NCI-H1436 treated with DMSO at 0.1 percent for 48 hours (cell line): ENCODE measurements around the gene TSPOAP1.
"Not testable (repeated sequence)": the region's sequence is repeated elsewhere in the genome, so short reads cannot be mapped to it uniquely, and the experiment has no call there.

Source experiments
- DNase-seq: peaks from one replicate; lab custom pipeline; 2025; lab: John Stamatoyannopoulos, UW

TSPOAP1 gene

DNA sequence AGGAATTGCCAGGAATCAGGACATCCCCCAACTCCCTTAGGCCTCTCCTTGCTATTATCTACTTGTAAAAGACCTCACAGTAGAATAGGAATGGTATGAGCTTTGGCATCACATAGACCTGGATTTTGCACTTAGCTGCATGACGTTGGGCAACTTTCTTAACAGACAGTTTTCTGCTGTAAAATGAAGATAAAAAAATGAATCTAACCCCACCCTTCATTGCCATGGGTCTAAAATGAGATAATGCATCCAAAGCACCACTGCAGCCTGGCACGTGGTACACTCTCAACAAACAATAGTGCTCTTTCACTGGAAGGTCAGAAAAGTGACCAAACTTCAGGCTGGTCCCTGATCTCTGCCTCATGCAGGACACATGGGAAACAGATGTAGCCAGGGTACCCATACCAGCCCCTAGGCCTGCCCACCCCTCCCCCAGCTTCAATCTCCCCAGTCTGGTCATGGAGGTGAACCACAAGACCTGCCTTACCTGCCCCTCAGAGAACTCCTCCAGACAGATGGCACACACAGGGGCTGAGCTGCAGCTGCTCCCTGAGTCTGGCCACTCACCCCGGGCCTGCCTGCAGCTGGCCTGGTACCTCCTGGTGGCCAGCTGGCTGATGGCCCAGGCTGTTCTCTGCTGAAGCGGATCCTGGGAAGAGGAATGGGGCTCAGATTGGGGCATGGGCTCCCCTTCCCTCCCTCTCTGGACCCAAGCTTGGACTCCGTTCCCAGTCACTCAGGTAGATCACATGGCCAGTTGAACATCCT lies 31.9 kb upstream of the TSPOAP1 start:
- no peak for DNase-seq

DNA sequence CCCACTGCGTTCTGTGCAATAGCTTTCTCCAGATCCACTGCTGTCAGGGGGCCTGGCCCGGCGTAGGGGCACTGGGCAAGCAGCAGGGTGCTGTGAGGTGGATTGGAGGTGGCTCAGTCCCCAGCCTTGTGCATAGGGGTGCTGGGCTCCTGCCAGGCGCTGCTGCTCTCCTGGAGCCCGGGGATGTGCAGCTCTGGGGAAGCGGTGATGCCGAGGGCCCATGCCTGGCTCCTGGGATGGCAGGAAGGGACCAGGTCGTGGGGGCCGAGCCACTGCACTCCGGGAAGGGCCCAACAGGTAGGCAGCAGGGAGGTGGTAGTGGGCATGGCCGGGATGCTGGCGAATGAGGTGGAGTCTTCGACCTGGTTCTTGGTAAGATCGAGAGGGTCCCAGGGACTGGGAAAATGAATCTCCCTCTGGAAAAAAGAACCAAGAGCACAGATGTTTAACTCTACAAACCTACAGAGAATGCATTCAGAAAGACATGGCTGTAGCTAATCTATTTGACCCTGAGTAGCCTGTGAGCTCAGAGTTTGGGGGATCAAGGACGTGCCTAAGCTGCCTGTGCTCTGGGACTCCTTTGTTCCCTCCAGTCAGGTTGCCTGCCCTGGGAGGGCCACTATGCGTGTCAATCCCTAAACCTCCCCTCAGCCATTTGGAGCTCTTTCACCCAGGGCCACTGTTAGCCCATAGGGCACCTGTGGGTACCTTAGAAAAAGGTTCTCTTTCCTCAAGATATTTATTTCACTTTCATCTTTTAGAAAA lies 30.0 kb upstream of the TSPOAP1 start:
- DNase-seq = no peak

GRCh38 chr17:58357312-58358297 lies 29.0 kb upstream of the TSPOAP1 start:
- DNase-seq = no peak

GRCh38 chr17:58356231-58356630 lies 27.6 kb upstream of the TSPOAP1 start:
- no peak for DNase-seq

DNA sequence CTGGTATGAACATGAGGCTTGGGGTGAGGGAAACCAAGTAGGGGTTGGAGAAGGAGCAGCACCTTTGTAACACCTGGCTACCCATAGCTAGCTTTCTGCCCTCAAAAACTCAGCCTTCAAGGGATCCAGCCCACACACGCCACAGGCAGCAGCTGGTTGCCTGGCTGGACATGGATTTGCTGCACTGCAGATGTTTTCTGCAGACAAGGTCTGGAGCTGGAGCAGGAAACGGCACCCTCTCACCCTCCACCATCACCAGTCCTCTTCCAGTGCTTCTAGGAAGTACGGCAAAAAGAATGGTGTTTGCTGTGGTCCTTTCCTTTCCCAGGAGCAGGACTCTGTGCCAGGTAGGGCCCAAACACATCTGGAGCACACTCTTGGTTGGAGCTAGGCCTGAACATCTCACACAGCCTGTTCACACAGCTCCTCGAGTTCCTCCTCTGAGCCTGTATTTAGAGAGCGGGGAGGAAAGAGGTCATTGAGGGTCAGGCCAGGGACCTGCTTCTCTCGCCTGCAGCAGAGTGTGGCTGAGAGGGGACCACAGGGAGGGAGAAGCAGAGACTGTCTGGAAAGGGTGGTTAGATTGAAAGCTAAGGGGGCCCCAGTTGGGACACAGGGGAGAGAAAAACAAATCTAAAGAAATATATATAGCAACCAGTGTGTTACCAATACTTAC lies 26.1 kb upstream of the TSPOAP1 start:
- DNase-seq = no peak

- no peak for DNase-seq
Observed at GRCh38 chr17:58353389-58353825, 24.8 kb upstream of the TSPOAP1 start.

DNA sequence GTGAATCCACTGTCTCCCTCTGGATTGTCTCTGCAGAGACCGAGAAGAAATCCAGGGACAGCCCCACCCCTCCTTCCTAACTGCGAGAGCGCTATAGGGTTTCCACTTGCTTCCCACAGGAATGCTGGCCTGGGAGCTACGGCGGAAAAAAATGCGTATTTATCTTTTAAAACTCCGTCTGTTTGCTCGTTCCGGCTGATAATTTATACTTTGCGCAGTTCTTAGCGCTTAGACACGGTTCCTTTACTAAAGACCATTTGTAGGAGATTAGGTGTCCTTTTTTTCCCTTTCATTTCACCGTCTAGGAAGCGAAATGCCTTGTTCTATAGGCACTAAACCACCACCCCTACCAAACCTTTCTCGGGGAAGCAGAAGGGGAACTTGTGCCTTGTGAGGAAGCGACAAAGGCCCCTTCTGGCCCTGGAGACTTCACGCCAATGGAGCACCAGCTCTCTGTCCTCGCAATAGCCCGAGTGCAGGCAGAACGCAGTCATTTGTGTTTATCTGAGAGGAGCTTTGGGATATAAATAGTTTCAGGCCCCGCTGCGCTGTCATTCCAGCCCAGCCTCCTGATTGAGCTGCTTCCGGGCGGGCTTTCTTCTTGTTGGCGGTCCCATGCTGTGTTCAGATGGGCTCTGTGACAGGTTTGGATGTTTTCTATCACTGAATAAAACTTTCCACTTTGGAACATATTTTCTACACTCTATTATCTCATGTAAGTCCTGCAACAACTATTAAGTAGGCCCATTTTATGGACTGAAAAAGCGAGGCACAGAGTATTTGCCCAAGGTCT lies 24.2 kb upstream of the TSPOAP1 start:
- DNase-seq = no peak

DNA sequence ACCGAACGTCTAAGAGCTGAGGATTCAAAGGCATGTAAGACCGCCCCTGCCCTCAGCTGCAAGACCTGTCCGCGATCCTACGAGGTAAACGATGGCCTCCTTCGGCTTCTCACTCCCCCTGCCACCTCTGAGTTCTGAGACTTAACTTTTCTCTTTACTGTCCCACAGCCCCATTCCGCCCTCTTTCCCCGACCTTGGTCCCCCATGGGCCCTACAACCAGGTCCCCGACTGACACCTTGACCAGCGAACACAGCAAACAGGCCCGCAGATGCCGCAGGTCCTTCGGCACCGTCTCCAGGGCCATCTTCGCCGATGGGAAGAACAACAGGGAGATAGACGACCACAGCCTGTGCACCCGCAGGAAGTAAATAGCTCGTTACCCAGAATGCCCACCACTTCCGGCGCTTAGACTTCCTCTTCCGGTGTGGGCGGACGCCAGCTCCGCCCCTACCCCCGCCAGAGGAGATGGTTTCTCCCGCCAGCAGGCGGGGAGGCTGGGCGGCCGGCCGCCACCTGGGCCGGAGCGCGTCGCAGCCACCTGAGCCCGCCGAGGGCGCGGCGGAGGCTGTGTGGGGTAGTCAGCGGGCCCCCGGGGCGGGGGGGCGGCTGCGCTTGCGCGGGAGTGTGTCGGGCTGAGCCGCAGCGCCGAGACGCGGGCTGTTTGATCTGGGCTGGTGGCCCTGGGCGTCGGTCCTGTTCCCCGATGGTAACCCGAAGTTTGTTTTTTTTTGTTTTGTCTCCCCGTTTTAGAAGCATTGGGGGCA lies 23.4 kb upstream of the TSPOAP1 start, which contains the start of gene SUPT4H1:
Gene SUPT4H1 (minus strand): TSS at position 371 of the 765 bp plus-strand sequence. CDS start 66 bp downstream, at position 305.
- peak; percentile 81 for DNase-seq

GRCh38 chr17:58351182-58351581 lies 22.6 kb upstream of the TSPOAP1 start:
- no peak for DNase-seq

GRCh38 chr17:58348038-58348437 lies 19.4 kb upstream of the TSPOAP1 start:
- no peak for DNase-seq

GRCh38 chr17:58345500-58345899 lies 16.9 kb upstream of the TSPOAP1 start:
- DNase-seq = no peak

GRCh38 chr17:58344791-58345157 lies 16.2 kb upstream of the TSPOAP1 start:
- DNase-seq = no peak

DNA sequence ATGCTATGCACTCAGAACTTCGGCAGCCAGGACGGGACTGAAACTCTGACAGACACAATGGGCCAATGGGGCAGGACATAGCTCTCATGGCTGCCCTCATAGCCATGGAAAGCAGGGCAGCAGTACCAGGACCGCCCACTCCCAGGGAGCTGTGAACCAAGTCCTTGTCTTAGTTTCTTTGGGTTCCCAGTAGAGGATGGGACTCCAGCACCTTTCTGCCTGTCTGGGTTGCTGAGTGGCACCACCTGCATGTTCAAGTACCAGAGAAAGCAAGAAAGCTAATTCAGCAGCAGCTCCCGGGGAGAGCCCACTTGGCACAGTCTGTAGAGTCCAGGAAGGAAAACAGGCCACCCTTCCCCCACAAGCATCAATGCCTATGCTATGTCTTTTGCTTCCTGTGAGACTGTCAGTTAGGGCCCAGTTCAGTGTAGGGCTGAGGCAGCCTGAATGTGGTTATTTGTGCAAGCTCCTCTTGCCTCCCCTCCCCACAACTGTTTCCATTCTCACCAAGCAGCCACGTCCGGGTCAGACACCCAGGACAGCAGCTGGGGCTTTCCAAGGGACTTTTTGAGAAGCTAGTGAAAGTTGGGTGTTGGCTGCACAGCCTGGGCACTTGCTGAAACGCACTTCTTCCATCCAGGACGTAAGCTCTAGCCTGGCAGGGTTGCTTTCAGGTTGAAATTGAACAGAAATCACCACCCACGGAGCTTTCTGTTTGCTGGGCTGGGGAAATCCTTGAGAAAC lies 15.6 kb upstream of the TSPOAP1 start:
- no peak for DNase-seq

- DNase-seq = no peak
Observed at GRCh38 chr17:58343131-58343530, 14.5 kb upstream of the TSPOAP1 start.

DNA sequence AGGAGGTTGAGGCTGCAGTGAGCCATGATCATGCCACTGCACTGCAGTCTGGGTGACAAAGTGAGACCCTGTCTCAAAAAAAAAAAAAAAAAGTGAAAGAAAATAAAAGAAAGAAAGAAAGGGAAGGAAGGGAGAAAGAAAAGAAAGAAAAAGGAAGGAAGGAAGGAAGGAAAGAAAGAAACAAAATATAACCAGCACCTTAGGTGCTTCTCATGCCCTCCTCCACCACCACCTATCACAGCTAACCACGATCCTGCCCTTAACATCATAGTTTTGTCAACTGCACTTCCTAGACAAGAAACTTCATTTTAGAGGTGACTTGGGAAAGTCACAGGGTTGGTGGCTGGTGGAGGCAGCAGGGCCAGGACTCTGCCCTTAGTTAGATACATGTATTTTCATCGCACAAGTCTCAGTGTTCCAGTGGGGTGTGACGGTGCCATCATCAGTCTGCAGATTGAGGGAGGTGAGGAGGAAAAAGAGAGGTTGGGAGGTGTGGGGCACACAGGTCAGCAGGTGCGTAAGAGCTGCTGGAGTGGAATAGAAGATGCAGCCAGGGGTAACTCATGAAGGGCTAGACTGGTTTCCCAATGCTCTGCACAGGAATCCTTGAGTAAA lies 13.4 kb upstream of the TSPOAP1 start:
- no peak for DNase-seq

DNA sequence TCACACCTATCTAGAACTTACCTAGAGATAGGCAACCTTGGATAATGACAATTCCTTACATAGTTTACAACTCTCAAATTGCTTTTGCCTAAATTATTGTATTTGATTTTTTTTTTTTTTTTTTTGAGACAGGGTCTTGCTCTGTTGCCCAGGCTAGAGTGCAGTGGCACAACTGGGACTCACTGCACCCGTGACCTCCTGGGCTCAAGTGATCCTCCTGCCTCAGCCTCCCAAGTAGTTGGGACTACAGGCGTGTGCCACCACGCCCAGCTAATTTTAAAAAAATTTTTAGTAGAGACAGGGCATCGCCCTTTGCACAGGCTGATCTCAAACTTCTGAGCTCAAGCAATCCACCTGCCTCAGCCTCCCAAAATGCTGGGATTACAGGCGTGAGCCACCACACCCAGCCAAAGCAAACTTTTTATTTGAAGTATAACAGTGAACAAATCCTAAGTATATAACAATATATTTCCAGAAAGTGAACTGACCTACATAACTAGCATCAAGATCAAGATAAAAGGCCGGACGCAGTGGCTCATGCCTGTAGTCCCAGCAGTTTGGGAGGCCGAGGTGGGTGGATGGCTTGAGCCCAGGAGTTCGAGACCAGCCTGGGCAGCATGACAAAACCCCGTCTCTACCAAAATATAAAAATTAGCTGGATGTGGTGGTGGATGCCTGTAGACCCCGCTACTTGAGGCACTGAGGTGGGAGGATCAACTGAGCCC lies 12.7 kb upstream of the TSPOAP1 start:
- DNase-seq = not testable (repeated sequence)

GRCh38 chr17:58340405-58340876 lies 11.8 kb upstream of the TSPOAP1 start:
- DNase-seq = no peak
